ENCODE measurements around the gene EVA1A.

- TF ChIP-seq CTCF (IDR thresholded peaks at IDR 0.05; ENCODE audit: insufficient read depth, low read depth, low read length) (no peak), EZH2 (IDR thresholded peaks at IDR 0.05; ENCODE audit: insufficient read depth, low read length) (no peak)
Observed at GRCh38 chr2:75523313-75524275, 37.1 kb downstream of the EVA1A start.
